Measurements from ENCODE around the gene TBCEL.

TBCEL gene

DNA sequence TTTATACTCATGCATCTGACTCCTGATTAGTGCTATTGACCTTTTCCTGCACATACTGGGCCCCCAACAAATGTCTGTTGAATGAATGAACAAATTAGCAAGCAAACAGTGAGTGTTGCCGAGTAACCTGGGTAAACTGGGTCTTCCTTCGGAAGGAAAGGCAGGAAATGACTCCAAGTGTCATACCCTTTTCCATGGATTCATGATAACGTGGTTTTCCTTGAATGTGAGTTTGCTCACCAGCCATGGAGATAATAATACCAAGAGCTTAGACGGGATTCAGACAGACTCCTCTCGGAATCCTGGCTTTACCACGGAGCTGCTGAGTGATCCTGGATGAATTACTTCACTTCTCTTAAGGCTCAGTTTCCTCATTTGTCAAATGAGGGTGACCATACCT lies 93.9 kb downstream of the TBCEL start:
- no peak overlapping the region for H2BK120ac ChIP-seq (ENCODE audit: low read depth, low read length)
- no peak overlapping the region for H3K14ac ChIP-seq (ENCODE audit: low read length in 2 of 2)
- peak; percentile 10 for DNase-seq
- no peak overlapping the region for H2AK5ac ChIP-seq (ENCODE audit: low read length, severe bottlenecking)
- peaks cover 0 to 7% of the 10 kb centered on the region in 2 experiments for H3K27me3 ChIP-seq (ENCODE audit: control insufficient read depth in 1 of 2, insufficient read depth in 1 of 2, low read length in 2 of 2)
- H3K23ac ChIP-seq (ENCODE audit: low read length in 2 of 2) = no peak overlapping the region
- no peak overlapping the region for H3K4ac ChIP-seq (ENCODE audit: low read depth in 1 of 2, low read length in 2 of 2)
- H3K18ac ChIP-seq (ENCODE audit: low read depth in 1 of 2, low read length in 2 of 2) = no peak overlapping the region
- H3K79me1 ChIP-seq (replicated peaks; ENCODE audit: low read length, poor library complexity, severe bottlenecking) = no peaks in the 10 kb centered on the region
- H3K4me1 ChIP-seq (ENCODE audit: control insufficient read depth, insufficient read depth, low read depth, low read length) = no peaks in the 10 kb centered on the region
- no peak overlapping the region for H4K91ac ChIP-seq (ENCODE audit: low read length)
- peaks cover 16% of the 10 kb centered on the region for H3K9me3 ChIP-seq (ENCODE audit: control insufficient read depth, low read length)
- H3K4me2 ChIP-seq (ENCODE audit: low read length, poor library complexity, severe bottlenecking) = no peak overlapping the region
- no peak overlapping the region for H4K8ac ChIP-seq (ENCODE audit: low read length)
- no peak overlapping the region for H2BK12ac ChIP-seq (ENCODE audit: low read length in 2 of 2)
- 66% methylated on average over 6 of the region's 6 CpGs for WGBS
- H2BK5ac ChIP-seq (ENCODE audit: low read depth, low read length, poor library complexity, severe bottlenecking) = no peak overlapping the region
- H3K36me3 ChIP-seq (ENCODE audit: control insufficient read depth in 1 of 2, insufficient read depth in 2 of 2, low read depth in 1 of 2, low read length in 2 of 2) = no peaks in the 10 kb centered on the region
- no peak overlapping the region for H2AFZ ChIP-seq (ENCODE audit: low read depth, low read length)
- no peak overlapping the region for H2BK15ac ChIP-seq (ENCODE audit: low read depth, poor library complexity, severe bottlenecking)
- no peak overlapping the region for H3K9ac ChIP-seq (ENCODE audit: low read length)
- H3K4me3 ChIP-seq (ENCODE audit: insufficient read depth in 1 of 2, low read depth in 1 of 2, low read length in 2 of 2) = no peak overlapping the region
- H3K27ac ChIP-seq (ENCODE audit: low read length, poor library complexity, severe bottlenecking) = no peak overlapping the region

DNA sequence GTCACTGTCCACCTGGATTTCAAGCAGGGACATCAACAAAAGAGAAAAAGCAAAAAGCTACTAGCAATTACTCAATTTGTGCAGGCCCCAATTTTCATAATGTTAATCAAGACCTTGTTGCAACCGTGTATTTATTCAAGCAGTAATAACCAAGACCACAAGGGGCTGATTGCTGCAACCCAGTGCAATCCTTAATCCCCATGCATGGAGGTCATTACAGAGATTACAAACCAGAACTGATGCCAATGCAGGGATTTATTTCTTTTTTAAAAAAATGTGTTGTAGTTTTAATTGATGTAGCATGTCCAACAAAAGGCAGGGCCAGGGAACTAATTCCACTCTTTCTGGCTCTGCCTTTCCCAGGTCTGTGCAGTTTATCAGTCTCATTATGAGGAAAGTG lies 95.5 kb downstream of the TBCEL start:
- Histone ChIP-seq H4K91ac (ENCODE audit: low read length) (no peak overlapping the region), H3K27ac (ENCODE audit: low read length, poor library complexity, severe bottlenecking) (no peak overlapping the region), H2AFZ (ENCODE audit: low read depth, low read length) (no peak overlapping the region), H3K4me2 (ENCODE audit: low read length, poor library complexity, severe bottlenecking) (no peak overlapping the region), H3K4me3 (ENCODE audit: insufficient read depth in 1 of 2, low read depth in 1 of 2, low read length in 2 of 2) (no peak overlapping the region), H2BK5ac (ENCODE audit: low read depth, low read length, poor library complexity, severe bottlenecking) (no peak overlapping the region), H2BK12ac (ENCODE audit: low read length in 2 of 2) (no peak overlapping the region), H3K4me1 (ENCODE audit: control insufficient read depth, insufficient read depth, low read depth, low read length) (no peaks in the 10 kb centered on the region), H3K23ac (ENCODE audit: low read length in 2 of 2) (no peak overlapping the region), H3K14ac (ENCODE audit: low read length in 2 of 2) (no peak overlapping the region), H3K4ac (ENCODE audit: low read depth in 1 of 2, low read length in 2 of 2) (no peak overlapping the region), H3K18ac (ENCODE audit: low read depth in 1 of 2, low read length in 2 of 2) (no peak overlapping the region), H2BK120ac (ENCODE audit: low read depth, low read length) (no peak overlapping the region), H4K8ac (ENCODE audit: low read length) (no peak overlapping the region), H2BK15ac (ENCODE audit: low read depth, poor library complexity, severe bottlenecking) (no peak overlapping the region), H3K27me3 (ENCODE audit: control insufficient read depth in 1 of 2, insufficient read depth in 1 of 2, low read length in 2 of 2) (peaks cover 2 to 7% of the 10 kb centered on the region in 2 experiments), H3K79me1 (replicated peaks; ENCODE audit: low read length, poor library complexity, severe bottlenecking) (no peaks in the 10 kb centered on the region), H2AK5ac (ENCODE audit: low read length, severe bottlenecking) (no peak overlapping the region), H3K9ac (ENCODE audit: low read length) (no peak overlapping the region), H3K9me3 (ENCODE audit: control insufficient read depth, low read length) (peaks cover 27% of the 10 kb centered on the region), H3K36me3 (ENCODE audit: control insufficient read depth in 1 of 2, insufficient read depth in 2 of 2, low read depth in 1 of 2, low read length in 2 of 2) (no peaks in the 10 kb centered on the region)
- no peak for DNase-seq
- 100% methylated on average over 1 of the region's 1 CpG for WGBS

DNA sequence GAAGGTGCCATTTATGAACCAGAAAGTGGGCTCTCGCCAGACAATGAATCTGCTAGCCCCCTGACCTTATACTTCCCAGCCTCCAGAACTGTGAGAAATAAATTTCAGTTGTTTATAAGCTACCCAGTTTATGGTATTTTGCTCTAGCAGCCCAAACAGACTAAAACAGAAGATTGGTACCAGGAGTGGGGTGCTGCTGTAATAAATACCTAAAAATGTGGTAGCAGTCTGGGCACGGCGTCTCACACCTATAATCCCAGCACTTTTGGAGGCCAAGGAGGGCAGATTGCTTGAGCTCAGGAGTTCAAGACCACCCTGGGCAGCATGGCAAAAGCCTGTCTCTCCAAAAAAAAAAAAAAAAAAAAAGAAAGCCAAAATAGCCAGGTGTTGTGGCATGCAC lies 98.4 kb downstream of the TBCEL start:
- Histone ChIP-seq H3K4me3 (ENCODE audit: insufficient read depth in 1 of 2, low read depth in 1 of 2, low read length in 2 of 2) (no peak overlapping the region), H3K4ac (ENCODE audit: low read depth in 1 of 2, low read length in 2 of 2) (no peak overlapping the region), H3K36me3 (ENCODE audit: control insufficient read depth in 1 of 2, insufficient read depth in 2 of 2, low read depth in 1 of 2, low read length in 2 of 2) (no peaks in the 10 kb centered on the region), H4K8ac (ENCODE audit: low read length) (no peak overlapping the region), H3K4me1 (ENCODE audit: control insufficient read depth, insufficient read depth, low read depth, low read length) (no peaks in the 10 kb centered on the region), H2AK5ac (ENCODE audit: low read length, severe bottlenecking) (no peak overlapping the region), H4K91ac (ENCODE audit: low read length) (no peak overlapping the region), H3K23ac (ENCODE audit: low read length in 2 of 2) (no peak overlapping the region), H3K79me1 (replicated peaks; ENCODE audit: low read length, poor library complexity, severe bottlenecking) (no peaks in the 10 kb centered on the region), H2BK12ac (ENCODE audit: low read length in 2 of 2) (no peak overlapping the region), H3K14ac (ENCODE audit: low read length in 2 of 2) (no peak overlapping the region), H3K9ac (ENCODE audit: low read length) (no peak overlapping the region), H2AFZ (ENCODE audit: low read depth, low read length) (no peak overlapping the region), H3K27me3 (ENCODE audit: control insufficient read depth in 1 of 2, insufficient read depth in 1 of 2, low read length in 2 of 2) (peaks cover 4 to 7% of the 10 kb centered on the region in 2 experiments), H3K4me2 (ENCODE audit: low read length, poor library complexity, severe bottlenecking) (no peak overlapping the region), H3K9me3 (ENCODE audit: control insufficient read depth, low read length) (peaks cover 31% of the 10 kb centered on the region), H2BK120ac (ENCODE audit: low read depth, low read length) (no peak overlapping the region), H2BK5ac (ENCODE audit: low read depth, low read length, poor library complexity, severe bottlenecking) (no peak overlapping the region), H3K27ac (ENCODE audit: low read length, poor library complexity, severe bottlenecking) (no peak overlapping the region), H3K18ac (ENCODE audit: low read depth in 1 of 2, low read length in 2 of 2) (no peak overlapping the region), H2BK15ac (ENCODE audit: low read depth, poor library complexity, severe bottlenecking) (no peak overlapping the region)
- WGBS = 100% methylated on average over 2 of the region's 3 CpGs
- DNase-seq = no peak

DNA sequence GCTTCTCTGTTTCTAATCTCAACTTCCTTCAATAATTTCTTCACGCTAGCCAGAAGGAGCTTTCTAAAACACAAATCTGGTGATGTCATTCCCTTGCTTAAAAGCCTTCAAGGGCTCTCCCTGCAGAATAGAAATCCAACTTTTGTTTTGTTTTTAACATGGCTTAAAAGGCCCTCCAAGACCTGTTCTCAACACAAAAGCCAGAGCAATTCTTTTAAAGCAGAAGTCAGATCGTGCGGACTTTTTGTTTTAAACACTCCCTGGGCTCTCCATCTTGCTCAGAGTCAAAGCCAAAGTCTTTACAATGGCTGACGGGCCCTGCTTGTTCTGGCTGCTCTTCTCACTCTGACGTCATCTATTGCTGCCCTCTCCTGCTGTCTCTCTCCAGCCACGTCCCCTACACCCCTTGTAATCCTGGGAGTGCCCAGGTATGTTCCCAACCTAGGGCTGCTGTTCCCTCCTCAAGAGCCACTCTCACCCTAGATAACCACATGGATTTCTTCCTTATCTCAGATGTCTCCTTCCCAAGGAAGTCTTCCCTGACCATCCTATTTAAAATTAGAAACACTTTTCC lies 99.7 kb downstream of the TBCEL start:
- Histone ChIP-seq H3K27me3 (ENCODE audit: control insufficient read depth in 1 of 2, insufficient read depth in 1 of 2, low read length in 2 of 2) (peaks cover 3 to 4% of the 10 kb centered on the region in 2 experiments), H3K4me2 (ENCODE audit: low read length, poor library complexity, severe bottlenecking) (no peak overlapping the region), H2BK5ac (ENCODE audit: low read depth, low read length, poor library complexity, severe bottlenecking) (no peak overlapping the region), H3K18ac (ENCODE audit: low read depth in 1 of 2, low read length in 2 of 2) (no peak overlapping the region), H2BK15ac (ENCODE audit: low read depth, poor library complexity, severe bottlenecking) (no peak overlapping the region), H3K9ac (ENCODE audit: low read length) (no peak overlapping the region), H2AFZ (ENCODE audit: low read depth, low read length) (no peak overlapping the region), H3K36me3 (ENCODE audit: control insufficient read depth in 1 of 2, insufficient read depth in 2 of 2, low read depth in 1 of 2, low read length in 2 of 2) (no peaks in the 10 kb centered on the region), H3K14ac (ENCODE audit: low read length in 2 of 2) (no peak overlapping the region), H4K91ac (ENCODE audit: low read length) (no peak overlapping the region), H3K23ac (ENCODE audit: low read length in 2 of 2) (no peak overlapping the region), H3K27ac (ENCODE audit: low read length, poor library complexity, severe bottlenecking) (no peak overlapping the region), H3K79me1 (replicated peaks; ENCODE audit: low read length, poor library complexity, severe bottlenecking) (no peaks in the 10 kb centered on the region), H3K4me1 (ENCODE audit: control insufficient read depth, insufficient read depth, low read depth, low read length) (no peaks in the 10 kb centered on the region), H4K8ac (ENCODE audit: low read length) (no peak overlapping the region), H2BK12ac (ENCODE audit: low read length in 2 of 2) (no peak overlapping the region), H2BK120ac (ENCODE audit: low read depth, low read length) (no peak overlapping the region), H3K4me3 (ENCODE audit: insufficient read depth in 1 of 2, low read depth in 1 of 2, low read length in 2 of 2) (no peak overlapping the region), H3K9me3 (ENCODE audit: control insufficient read depth, low read length) (peaks cover 31% of the 10 kb centered on the region), H3K4ac (ENCODE audit: low read depth in 1 of 2, low read length in 2 of 2) (no peak overlapping the region), H2AK5ac (ENCODE audit: low read length, severe bottlenecking) (no peak overlapping the region)
- no peak for DNase-seq
- 71% methylated on average over 6 of the region's 6 CpGs for WGBS
